HG03558 (cell line): ENCODE results near the gene RARRES1.
A peak's percentile ranks its signal among the peaks of the same experiment; 100 is the strongest.
"Not testable (repeated sequence)": the region's sequence is repeated elsewhere in the genome, so short reads cannot be mapped to it uniquely, and the experiment has no call there.

Experiments used
- ATAC-seq: cut with Tn5 transposase; IDR thresholded peaks from one replicate; pipeline ENCODE4 v1.9.1; 2021; ENCODE audit warnings: moderate number of reproducible peaks; ENCODE audit not compliant: unreplicated experiment; ENCODE audit errors: extremely low read depth

Gene RARRES1

GRCh38 chr3:158702815-158703481, 29.3 kb downstream of the RARRES1 start:
- no peak for ATAC-seq

GRCh38 chr3:158701420-158702065, 30.7 kb downstream of the RARRES1 start:
- ATAC-seq: no peak

GRCh38 chr3:158700559-158700958, 31.7 kb downstream of the RARRES1 start:
- no peak for ATAC-seq

- no peak for ATAC-seq
These were observed 35.6 kb downstream of the RARRES1 start for GRCh38 chr3:158696618-158697017.

GRCh38 chr3:158693866-158694456, 38.3 kb downstream of the RARRES1 start:
- not testable (repeated sequence) for ATAC-seq

- no peak for ATAC-seq
These were observed 47.1 kb downstream of the RARRES1 start for GRCh38 chr3:158685159-158685558.

GRCh38 chr3:158683230-158683962, 48.9 kb downstream of the RARRES1 start:
- ATAC-seq: no peak

- no peak for ATAC-seq
These were observed 51.4 kb downstream of the RARRES1 start for GRCh38 chr3:158680861-158681260.

- no peak for ATAC-seq
These were observed 52.7 kb downstream of the RARRES1 start for GRCh38 chr3:158679547-158680000.

GRCh38 chr3:158678687-158679086, 53.6 kb downstream of the RARRES1 start:
- ATAC-seq: no peak

- peak; percentile 99 for ATAC-seq
These were observed 59.8 kb downstream of the RARRES1 start, which contains the start of gene LXN for GRCh38 chr3:158672215-158673176. Gene LXN, minus strand, starts transcription at chr3:158672648. Its CDS starts 170 bp downstream, at chr3:158672478.

GRCh38 chr3:158671821-158672214, 60.4 kb downstream of the RARRES1 start:
- ATAC-seq: no peak

- ATAC-seq: no peak
These were observed 63.8 kb downstream of the RARRES1 start for GRCh38 chr3:158668506-158668905.

GRCh38 chr3:158666416-158666815, 65.8 kb downstream of the RARRES1 start:
- no peak for ATAC-seq

GRCh38 chr3:158663832-158664231, 68.4 kb downstream of the RARRES1 start:
- ATAC-seq: no peak

- ATAC-seq: no peak
These were observed 69.0 kb downstream of the RARRES1 start for GRCh38 chr3:158663246-158663645.

- ATAC-seq: no peak
These were observed 71.5 kb downstream of the RARRES1 start for GRCh38 chr3:158660711-158661110.

- no peak for ATAC-seq
These were observed 72.6 kb downstream of the RARRES1 start for GRCh38 chr3:158659454-158660237.

- no peak for ATAC-seq
These were observed 73.4 kb downstream of the RARRES1 start for GRCh38 chr3:158658889-158659288.
